ACC112 (cell line): ENCODE results near the gene AP2B1.
"Not testable (repeated sequence)": the region's sequence is repeated elsewhere in the genome, so short reads cannot be mapped to it uniquely, and the experiment has no call there.

ENCODE experiments used
- H2AFZ ChIP-seq: fragments of 200-600 bp; sonication (generic); one replicate; pipeline ENCODE4 v1.6.0; 2017; ENCODE audit warnings: antibody characterized with exemption, low read length; ENCODE audit not compliant: unreplicated experiment
- H3K27ac ChIP-seq: fragments of 200-600 bp; sonication (generic); 2 replicates; pipeline ENCODE4 v1.5.1; 2014; ENCODE audit warnings: low read depth, mild to moderate bottlenecking, antibody characterized with exemption, low read length, moderate library complexity
- H3K27me3 ChIP-seq: fragments of 200-600 bp; sonication (generic); 2 replicates; pipeline ENCODE4 v1.6.1; 2014; ENCODE audit warnings: mild to moderate bottlenecking, antibody characterized with exemption, low read length, moderate library complexity, mixed read lengths; ENCODE audit not compliant: insufficient read depth
- H3K36me3 ChIP-seq: fragments of 200-600 bp; sonication (generic); 2 replicates; pipeline ENCODE4 v1.6.1; 2016; ENCODE audit warnings: mild to moderate bottlenecking, antibody characterized with exemption, low read length, moderate library complexity, mixed read lengths; ENCODE audit not compliant: insufficient read depth
- H3K4me1 ChIP-seq: fragments of 200-600 bp; sonication (generic); one replicate; pipeline ENCODE4 v1.6.1; 2016; ENCODE audit warnings: low read length, mixed read lengths; ENCODE audit not compliant: insufficient read depth, unreplicated experiment, control insufficient read depth
- H3K4me3 ChIP-seq: fragments of 200-600 bp; sonication (generic); 2 replicates; pipeline ENCODE4 v1.5.1; 2014; ENCODE audit warnings: mild to moderate bottlenecking, low read depth, low read length
- H3K79me2 ChIP-seq: fragments of 200-600 bp; sonication (generic); one replicate; pipeline ENCODE4 v1.6.0; 2016; ENCODE audit warnings: low read length; ENCODE audit not compliant: control insufficient read depth, unreplicated experiment, insufficient read depth

The AP2B1 gene

GRCh38 chr17:35695613-35696012, 108.5 kb downstream of the AP2B1 start:
- H3K79me2 ChIP-seq: peaks cover 1% of the 10 kb centered on the region
- H3K4me3 ChIP-seq: no peak overlapping the region
- H2AFZ ChIP-seq: no peak overlapping the region
- no peaks in the 10 kb centered on the region for H3K27me3 ChIP-seq
- H3K36me3 ChIP-seq: peaks cover 29% of the 10 kb centered on the region
- H3K27ac ChIP-seq: no peak overlapping the region
- H3K4me1 ChIP-seq: no peaks in the 10 kb centered on the region

GRCh38 chr17:35698800-35699199, 111.7 kb downstream of the AP2B1 start:
- peaks cover 7% of the 10 kb centered on the region for H3K79me2 ChIP-seq
- peaks cover 8% of the 10 kb centered on the region for H3K36me3 ChIP-seq
- no peak overlapping the region for H3K27ac ChIP-seq
- H3K4me3 ChIP-seq: no peak overlapping the region
- H3K4me1 ChIP-seq: no peaks in the 10 kb centered on the region
- H2AFZ ChIP-seq: no peak overlapping the region
- no peaks in the 10 kb centered on the region for H3K27me3 ChIP-seq

GRCh38 chr17:35700150-35700549, 113.0 kb downstream of the AP2B1 start:
- Histone ChIP-seq H3K4me3 (no peak overlapping the region), H3K4me1 (no peaks in the 10 kb centered on the region), H3K27me3 (no peaks in the 10 kb centered on the region), H3K79me2 (peaks cover 7% of the 10 kb centered on the region), H3K27ac (no peak overlapping the region), H3K36me3 (peaks cover 5% of the 10 kb centered on the region; the same call in 1 of the 2 replicates), H2AFZ (no peak overlapping the region)

- H3K36me3 ChIP-seq: no peaks in the 10 kb centered on the region
- H3K4me3 ChIP-seq: no peak overlapping the region
- no peak overlapping the region for H2AFZ ChIP-seq
- no peaks in the 10 kb centered on the region for H3K4me1 ChIP-seq
- no peak overlapping the region for H3K27ac ChIP-seq
- H3K79me2 ChIP-seq: peaks cover 7% of the 10 kb centered on the region
- H3K27me3 ChIP-seq: no peaks in the 10 kb centered on the region
Measured at GRCh38 chr17:35701491-35701890, 114.4 kb downstream of the AP2B1 start.

GRCh38 chr17:35703308-35703707, 116.2 kb downstream of the AP2B1 start:
- not testable (repeated sequence) for H3K4me1 ChIP-seq, H2AFZ ChIP-seq, H3K27ac ChIP-seq, H3K36me3 ChIP-seq, H3K4me3 ChIP-seq, H3K79me2 ChIP-seq, H3K27me3 ChIP-seq

GRCh38 chr17:35705230-35705629, 118.1 kb downstream of the AP2B1 start:
- Histone ChIP-seq H2AFZ (no peak overlapping the region), H3K4me3 (no peak overlapping the region), H3K79me2 (peaks cover 9% of the 10 kb centered on the region), H3K4me1 (no peaks in the 10 kb centered on the region), H3K27ac (no peak overlapping the region), H3K27me3 (no peaks in the 10 kb centered on the region), H3K36me3 (peaks cover 4% of the 10 kb centered on the region; the same call in 1 of the 2 replicates)

GRCh38 chr17:35705705-35706104, 118.6 kb downstream of the AP2B1 start:
- H3K27me3 ChIP-seq: no peaks in the 10 kb centered on the region
- H3K27ac ChIP-seq: no peak overlapping the region
- H3K4me3 ChIP-seq: no peak overlapping the region
- no peak overlapping the region for H2AFZ ChIP-seq
- H3K36me3 ChIP-seq: peaks cover 9% of the 10 kb centered on the region; the same call in 1 of the 2 replicates
- H3K4me1 ChIP-seq: no peaks in the 10 kb centered on the region
- H3K79me2 ChIP-seq: peaks cover 7% of the 10 kb centered on the region

GRCh38 chr17:35708149-35708548, 121.0 kb downstream of the AP2B1 start:
- Histone ChIP-seq H3K27ac (no peak overlapping the region), H3K4me1 (peaks cover 7% of the 10 kb centered on the region), H3K36me3 (peaks cover 10% of the 10 kb centered on the region; the same call in 1 of the 2 replicates), H3K79me2 (peaks cover 2% of the 10 kb centered on the region), H2AFZ (no peak overlapping the region), H3K27me3 (no peaks in the 10 kb centered on the region), H3K4me3 (no peak overlapping the region)

GRCh38 chr17:35708951-35709350, 121.8 kb downstream of the AP2B1 start:
- H3K4me1 ChIP-seq: peaks cover 14% of the 10 kb centered on the region
- no peak overlapping the region for H2AFZ ChIP-seq
- peaks cover 2% of the 10 kb centered on the region for H3K79me2 ChIP-seq
- H3K27me3 ChIP-seq: no peaks in the 10 kb centered on the region
- H3K36me3 ChIP-seq: peaks cover 10% of the 10 kb centered on the region; the same call in 1 of the 2 replicates
- no peak overlapping the region for H3K4me3 ChIP-seq
- no peak overlapping the region for H3K27ac ChIP-seq

GRCh38 chr17:35709874-35710273, 122.8 kb downstream of the AP2B1 start:
- no peak overlapping the region for H2AFZ ChIP-seq
- H3K4me3 ChIP-seq: no peak overlapping the region
- H3K79me2 ChIP-seq: peaks cover 2% of the 10 kb centered on the region
- peaks cover 19% of the 10 kb centered on the region; the same call in 1 of the 2 replicates for H3K36me3 ChIP-seq
- no peak overlapping the region for H3K27ac ChIP-seq
- no peaks in the 10 kb centered on the region for H3K27me3 ChIP-seq
- H3K4me1 ChIP-seq: peaks cover 14% of the 10 kb centered on the region

- Histone ChIP-seq H3K4me1 (peaks cover 14% of the 10 kb centered on the region), H3K79me2 (peaks cover 5% of the 10 kb centered on the region), H2AFZ (no peak overlapping the region), H3K4me3 (no peak overlapping the region), H3K27ac (no peak overlapping the region), H3K36me3 (peaks cover 28% of the 10 kb centered on the region), H3K27me3 (no peaks in the 10 kb centered on the region)
Measured at GRCh38 chr17:35710950-35711349, 123.8 kb downstream of the AP2B1 start.
